ENCODE measurements around the gene ALDH1A3.

- TF ChIP-seq POLR2AphosphoS5 (IDR thresholded peaks at IDR 0.05) (no peak), CTCF (IDR thresholded peaks at IDR 0.05) (no peak), POLR2A (IDR thresholded peaks at IDR 0.05) (peak; percentile 31)
These were observed 39.3 kb downstream of the ALDH1A3 start, which contains the start of gene LRRK1 for GRCh38 chr15:100918690-100919480.

All from prostate gland (tissue), 2 donors.